Mesenchymal stem cell (in vitro differentiated cells and primary cell): ENCODE measurements around the gene AMMECR1.

Experiments
- DNase-seq: peaks from one replicate; pipeline ENCODE4 v3.0.0-alpha.2; 2013
- H2AFZ ChIP-seq: one replicate; pipeline ENCODE4 v1.6.1; 2013; ENCODE audit warnings: low read depth, mild to moderate bottlenecking, control low read depth, inconsistent platforms, low read length, moderate library complexity
- H2AK5ac ChIP-seq: 2 replicates; pipeline ENCODE4 v1.6.1; 2013; ENCODE audit warnings: low read length, moderate library complexity, mild to moderate bottlenecking, inconsistent platforms; ENCODE audit not compliant: severe bottlenecking
- H2BK120ac ChIP-seq: one replicate; pipeline ENCODE4 v1.6.1; 2013; ENCODE audit warnings: low read depth, mild to moderate bottlenecking, inconsistent platforms, low read length, moderate library complexity
- H2BK12ac ChIP-seq, 2 experiments: one replicate each; pipeline ENCODE4 v1.6.1; 2013; ENCODE audit warnings: inconsistent platforms in 2 of 2, low read length in 2 of 2, mild to moderate bottlenecking in 2 of 2, moderate library complexity in 2 of 2, control low read depth in 1 of 2
- H2BK15ac ChIP-seq: one replicate; pipeline ENCODE4 v1.6.1; 2013; ENCODE audit warnings: mild to moderate bottlenecking, low read depth, inconsistent platforms; ENCODE audit not compliant: poor library complexity, severe bottlenecking
- H2BK5ac ChIP-seq: 2 replicates; pipeline ENCODE4 v1.6.1; 2013; ENCODE audit warnings: low read depth, mild to moderate bottlenecking, low read length, control low read depth, inconsistent platforms; ENCODE audit not compliant: poor library complexity, severe bottlenecking
- H3K14ac ChIP-seq, 2 experiments: one replicate each; pipeline ENCODE4 v1.6.1; 2013; ENCODE audit warnings: inconsistent platforms in 2 of 2, low read length in 2 of 2, control low read depth in 1 of 2, mild to moderate bottlenecking in 1 of 2, moderate library complexity in 1 of 2
- H3K18ac ChIP-seq, 2 experiments: one replicate each; pipeline ENCODE4 v1.6.1; 2013; ENCODE audit warnings: inconsistent platforms in 2 of 2, low read length in 2 of 2, control low read depth in 1 of 2, low read depth in 1 of 2, mild to moderate bottlenecking in 1 of 2
- H3K23ac ChIP-seq, 2 experiments: one replicate each; pipeline ENCODE4 v1.6.1; 2013; ENCODE audit warnings: inconsistent platforms in 2 of 2, low read length in 2 of 2, mild to moderate bottlenecking in 2 of 2, moderate library complexity in 2 of 2, control low read depth in 1 of 2
- H3K27ac ChIP-seq: 2 replicates; pipeline ENCODE4 v1.5.1; 2013; ENCODE audit warnings: mild to moderate bottlenecking, moderate library complexity, low read length, control low read depth, inconsistent platforms; ENCODE audit not compliant: poor library complexity, severe bottlenecking
- H3K27me3 ChIP-seq, 2 experiments: 2 replicates each; pipeline versions ENCODE4 v1.6.1 to v1.7.0; 2013; ENCODE audit warnings: low read length in 2 of 2, mild to moderate bottlenecking in 2 of 2, moderate library complexity in 2 of 2, control low read depth in 1 of 2, inconsistent platforms in 1 of 2; ENCODE audit not compliant: control insufficient read depth in 1 of 2, insufficient read depth in 1 of 2
- H3K36me3 ChIP-seq, 2 experiments: 2 replicates each; pipeline versions ENCODE4 v1.6.1 to v1.7.0; 2013; ENCODE audit warnings: low read length in 2 of 2, control low read depth in 1 of 2, inconsistent platforms in 1 of 2, low read depth in 1 of 2, mild to moderate bottlenecking in 1 of 2; ENCODE audit not compliant: insufficient read depth in 2 of 2, control insufficient read depth in 1 of 2
- H3K4ac ChIP-seq, 2 experiments: one replicate each; pipeline ENCODE4 v1.6.1; 2013; ENCODE audit warnings: inconsistent platforms in 2 of 2, low read length in 2 of 2, mild to moderate bottlenecking in 2 of 2, moderate library complexity in 2 of 2, control low read depth in 1 of 2, low read depth in 1 of 2
- H3K4me1 ChIP-seq: 2 replicates; pipeline ENCODE4 v1.6.1; 2013; ENCODE audit warnings: low read depth, low read length, control low read depth; ENCODE audit not compliant: control insufficient read depth, insufficient read depth
- H3K4me2 ChIP-seq: 2 replicates; pipeline ENCODE4 v1.6.1; 2013; ENCODE audit warnings: low read length, mild to moderate bottlenecking, inconsistent platforms; ENCODE audit not compliant: poor library complexity, severe bottlenecking
- H3K4me3 ChIP-seq, 2 experiments: 2 replicates each; pipeline versions ENCODE4 v1.5.1 to v1.7.0; 2013; ENCODE audit warnings: low read length in 2 of 2, mild to moderate bottlenecking in 2 of 2, control low read depth in 1 of 2, low read depth in 1 of 2; ENCODE audit not compliant: insufficient read depth in 1 of 2
- H3K79me1 ChIP-seq: replicated peaks from 2 replicates; pipeline ENCODE4 v1.6.1; 2013; ENCODE audit warnings: mild to moderate bottlenecking, control low read depth, low read length, inconsistent platforms; ENCODE audit not compliant: poor library complexity, severe bottlenecking
- H3K9ac ChIP-seq: 2 replicates; pipeline ENCODE4 v1.7.0; 2013; ENCODE audit warnings: mild to moderate bottlenecking, low read length, moderate library complexity
- H3K9me3 ChIP-seq: 2 replicates; pipeline ENCODE4 v1.7.0; 2013; ENCODE audit warnings: mild to moderate bottlenecking, low read length; ENCODE audit not compliant: control insufficient read depth
- H4K8ac ChIP-seq: one replicate; pipeline ENCODE4 v1.6.1; 2013; ENCODE audit warnings: inconsistent platforms, mild to moderate bottlenecking, low read length, moderate library complexity
- H4K91ac ChIP-seq: one replicate; pipeline ENCODE4 v1.6.1; 2013; ENCODE audit warnings: mild to moderate bottlenecking, low read length, inconsistent platforms
- WGBS: methylation state at CpG from one replicate; pipeline ENCODE4 v1.1.7; 2013; ENCODE audit warnings: mixed read lengths; 5-methylcytosine and 5-hydroxymethylcytosine counted together

The AMMECR1 gene

DNA sequence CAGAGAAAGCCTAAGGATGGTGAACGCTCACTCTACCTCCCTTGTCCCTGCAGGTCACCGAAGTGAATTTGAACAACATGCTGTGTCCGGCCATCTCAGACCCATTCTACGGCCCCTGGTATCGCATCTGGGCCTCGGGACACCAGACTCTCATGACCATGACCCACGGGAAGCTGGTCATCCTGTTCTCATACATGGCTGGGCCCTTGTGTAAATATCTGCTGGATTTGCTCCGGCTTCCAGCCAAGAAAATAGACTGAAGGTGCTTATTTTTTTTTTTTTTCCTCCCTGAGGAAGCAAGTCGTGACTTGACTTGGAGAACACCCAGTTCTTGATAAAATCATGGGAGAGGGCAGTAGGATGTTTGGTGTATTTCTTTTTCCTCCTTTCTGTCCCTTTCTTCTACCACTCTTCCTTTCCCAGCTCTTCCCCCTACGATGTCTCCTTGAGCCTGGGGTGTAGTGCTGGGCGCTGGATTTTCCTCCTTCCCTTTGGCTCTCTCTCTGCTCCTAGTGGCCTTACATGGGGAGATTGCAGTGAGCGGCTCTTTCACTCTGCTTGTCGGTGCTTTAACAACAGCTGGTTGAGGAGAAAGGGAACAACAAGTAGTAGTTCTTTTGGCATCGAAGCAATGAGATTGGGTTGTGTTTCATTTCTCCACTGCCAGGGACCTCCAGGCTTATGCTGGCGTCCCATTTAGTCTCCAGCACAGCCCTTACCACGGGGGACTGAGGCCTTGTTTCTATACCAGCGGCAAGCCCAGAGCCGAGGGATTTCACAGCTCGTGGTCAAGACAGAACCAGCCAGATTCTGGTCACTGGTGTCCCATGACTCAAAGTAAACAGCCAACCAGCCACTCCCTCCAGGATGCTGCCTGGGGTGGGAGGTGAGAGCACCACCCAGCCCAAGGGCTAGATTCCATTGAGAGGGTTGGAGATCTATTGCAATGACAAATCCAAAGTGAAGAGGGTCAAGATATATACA is 144.4 kb downstream of the AMMECR1 start:
- Histone ChIP-seq H2BK120ac (peak overlapping the region; percentile 19), H3K14ac (no peak overlapping the region), H3K4me3 (no peak overlapping the region), H3K9ac (no peak overlapping the region), H3K79me1 (peaks cover 10% of the 10 kb centered on the region), H3K4me1 (peaks cover 5% of the 10 kb centered on the region), H3K18ac (peak overlapping the region in 1 of 2 experiments; percentile 2), H3K4ac (no peak overlapping the region), H3K9me3 (no peaks in the 10 kb centered on the region), H2BK5ac (no peak overlapping the region), H3K27me3 (peaks cover 0 to 40% of the 10 kb centered on the region in 2 experiments), H2AFZ (no peak overlapping the region), H2AK5ac (no peak overlapping the region), H4K91ac (no peak overlapping the region), H3K27ac (no peak overlapping the region), H2BK15ac (no peak overlapping the region), H3K36me3 (peaks cover 0 to 16% of the 10 kb centered on the region in 2 experiments), H3K23ac (no peak overlapping the region), H2BK12ac (no peak overlapping the region), H3K4me2 (no peak overlapping the region), H4K8ac (no peak overlapping the region)
- peak; percentile 27 for DNase-seq
- 94% methylated on average over 14 of the region's 19 CpGs for WGBS

DNA sequence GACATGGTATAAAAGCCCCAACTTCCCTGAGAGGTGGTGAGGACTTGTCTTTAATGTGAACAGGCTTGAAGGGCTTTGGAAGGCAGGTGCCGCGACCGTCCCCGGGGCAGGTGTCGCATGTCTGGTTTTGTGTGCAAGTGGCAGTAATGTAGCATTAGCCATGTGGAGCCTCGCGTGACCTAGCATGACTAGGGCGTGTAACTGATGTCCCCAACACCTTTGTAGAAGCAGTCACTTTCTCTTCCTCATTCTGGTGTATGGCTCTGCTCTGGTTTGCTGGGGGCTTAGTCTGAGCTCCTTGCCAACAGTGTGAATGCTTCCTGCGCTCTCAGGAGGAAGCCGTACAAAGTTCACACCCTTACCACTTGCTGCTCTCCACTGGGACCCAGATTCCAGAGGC is 145.7 kb downstream of the AMMECR1 start:
- H3K4me1 ChIP-seq, result peaks cover 6% of the 10 kb centered on the region
- H3K4ac ChIP-seq, result no peak overlapping the region
- H2BK5ac ChIP-seq, result no peak overlapping the region
- no peak overlapping the region for H3K9ac ChIP-seq
- H2AFZ ChIP-seq, result no peak overlapping the region
- H2BK15ac ChIP-seq, result no peak overlapping the region
- H3K23ac ChIP-seq, result no peak overlapping the region
- H4K91ac ChIP-seq, result peak overlapping the region; percentile 50
- H2BK120ac ChIP-seq, result no peak overlapping the region
- H3K18ac ChIP-seq, result peak overlapping the region in 1 of 2 experiments; percentile 61
- H2BK12ac ChIP-seq, result peak overlapping the region in 1 of 2 experiments; percentile 63
- H3K4me3 ChIP-seq, result no peak overlapping the region
- peak overlapping the region in 1 of 2 experiments; percentile 44 for H3K14ac ChIP-seq
- peaks cover 0 to 37% of the 10 kb centered on the region in 2 experiments for H3K27me3 ChIP-seq
- H3K9me3 ChIP-seq, result no peaks in the 10 kb centered on the region
- no peak overlapping the region for H3K4me2 ChIP-seq
- no peak overlapping the region for H2AK5ac ChIP-seq
- H3K27ac ChIP-seq, result no peak overlapping the region
- peaks cover 0 to 16% of the 10 kb centered on the region in 2 experiments for H3K36me3 ChIP-seq
- no peak for DNase-seq
- no peak overlapping the region for H4K8ac ChIP-seq
- H3K79me1 ChIP-seq, result peaks cover 2% of the 10 kb centered on the region
- 96% methylated on average over 5 of the region's 10 CpGs for WGBS

DNA sequence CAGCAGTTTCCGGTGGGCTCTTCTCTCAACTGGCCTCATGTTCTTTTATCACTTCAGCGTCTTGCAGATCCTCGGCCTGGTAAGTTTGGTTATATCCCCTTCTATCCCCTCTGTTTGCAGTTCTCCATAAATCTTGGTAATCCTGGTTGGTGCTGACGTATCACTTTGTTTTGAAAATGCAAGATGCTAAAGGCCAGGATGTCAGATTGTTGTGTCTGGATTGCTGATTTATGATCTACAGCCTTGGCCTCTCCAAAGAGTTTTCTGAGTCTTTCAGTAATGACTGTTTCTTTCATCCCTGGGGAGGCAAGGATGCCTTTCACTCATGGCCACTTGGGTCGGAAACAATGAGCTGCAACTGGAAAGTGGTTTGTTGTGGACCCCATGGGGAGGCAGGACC is 146.4 kb downstream of the AMMECR1 start:
- Histone ChIP-seq H3K4me2 (no peak overlapping the region), H2AFZ (no peak overlapping the region), H2BK15ac (no peak overlapping the region), H3K27me3 (peaks cover 0 to 34% of the 10 kb centered on the region in 2 experiments), H2AK5ac (no peak overlapping the region), H3K27ac (no peak overlapping the region), H3K4ac (no peak overlapping the region), H3K4me1 (peaks cover 6% of the 10 kb centered on the region), H3K18ac (peak overlapping the region; percentile 45 to 73), H4K91ac (no peak overlapping the region), H3K14ac (no peak overlapping the region), H3K23ac (no peak overlapping the region), H3K9me3 (no peaks in the 10 kb centered on the region), H3K9ac (no peak overlapping the region), H3K79me1 (peaks cover 2% of the 10 kb centered on the region), H2BK12ac (peak overlapping the region in 1 of 2 experiments; percentile 42), H4K8ac (no peak overlapping the region), H2BK5ac (no peak overlapping the region), H3K4me3 (no peak overlapping the region), H2BK120ac (no peak overlapping the region), H3K36me3 (peaks cover 0 to 16% of the 10 kb centered on the region in 2 experiments)
- 20% methylated on average over 4 of the region's 5 CpGs for WGBS
- DNase-seq, result peak; percentile 76

DNA sequence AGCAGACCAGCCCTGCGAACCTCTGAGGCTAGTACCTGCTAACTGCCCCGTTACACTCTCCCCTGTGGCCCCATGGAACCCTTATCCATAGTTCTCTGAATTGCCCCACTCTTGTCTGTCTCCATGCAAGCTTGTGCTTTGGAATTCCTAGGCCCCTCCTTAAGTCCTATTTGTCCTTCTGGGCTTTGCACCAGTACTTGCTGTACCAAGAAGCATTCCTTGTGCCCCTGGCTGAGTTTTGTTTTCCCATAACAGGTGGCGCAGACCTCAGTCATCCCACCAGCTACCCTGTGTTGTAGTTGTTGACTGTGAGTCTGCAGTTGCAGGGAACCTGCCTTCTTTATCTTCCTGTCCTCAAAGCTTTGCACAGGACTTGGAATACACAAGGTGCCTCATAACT is 147.9 kb downstream of the AMMECR1 start:
- Histone ChIP-seq H4K8ac (no peak overlapping the region), H3K36me3 (peaks cover 0 to 13% of the 10 kb centered on the region in 2 experiments), H2BK5ac (no peak overlapping the region), H4K91ac (no peak overlapping the region), H3K23ac (no peak overlapping the region), H2AFZ (no peak overlapping the region), H3K14ac (no peak overlapping the region), H3K9ac (no peak overlapping the region), H3K4me2 (no peak overlapping the region), H3K4me3 (no peak overlapping the region), H2AK5ac (no peak overlapping the region), H3K4me1 (peaks cover 6% of the 10 kb centered on the region), H3K9me3 (no peaks in the 10 kb centered on the region), H3K4ac (no peak overlapping the region), H2BK15ac (no peak overlapping the region), H2BK12ac (no peak overlapping the region), H3K27ac (no peak overlapping the region), H3K79me1 (peaks cover 2% of the 10 kb centered on the region), H3K27me3 (peaks cover 0 to 36% of the 10 kb centered on the region in 2 experiments), H2BK120ac (no peak overlapping the region), H3K18ac (no peak overlapping the region)
- no peak for DNase-seq
- WGBS, result 100% methylated on average over 2 of the region's 3 CpGs
